GM19193 (cell line): ENCODE results near the gene UQCC2.

Experiments used
- POLR2A ChIP-seq: IDR thresholded peaks from 4 replicates; pipeline ENCODE4 v1.6.1; 2011; ENCODE audit not compliant: insufficient read depth, insufficient read length; ENCODE audit errors: extremely low read depth

UQCC2 gene

DNA sequence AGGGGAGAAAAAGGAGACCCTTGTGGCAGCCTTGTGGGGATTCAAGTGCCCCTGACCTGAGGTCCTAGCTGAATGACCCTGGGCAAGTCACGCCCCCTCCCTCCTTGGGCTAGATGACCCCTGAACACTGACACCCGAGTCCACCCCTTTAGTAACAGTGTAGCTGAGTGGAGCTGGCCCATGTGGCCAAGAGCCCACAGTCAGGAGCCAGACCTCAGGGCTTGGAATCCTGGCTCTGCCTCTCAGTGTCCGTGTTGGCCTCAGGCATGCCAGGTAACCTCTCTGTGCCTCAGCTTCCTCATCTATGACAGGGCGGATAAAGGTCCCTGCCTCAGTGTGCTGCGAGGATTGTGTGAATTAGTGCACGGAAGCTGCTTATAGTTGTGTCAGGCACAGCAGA is 20.9 kb upstream of the UQCC2 start:
- no peak for TF ChIP-seq POLR2A

GRCh38 chr6:33731751-33732282 is 20.3 kb upstream of the UQCC2 start:
- no peak for TF ChIP-seq POLR2A

DNA sequence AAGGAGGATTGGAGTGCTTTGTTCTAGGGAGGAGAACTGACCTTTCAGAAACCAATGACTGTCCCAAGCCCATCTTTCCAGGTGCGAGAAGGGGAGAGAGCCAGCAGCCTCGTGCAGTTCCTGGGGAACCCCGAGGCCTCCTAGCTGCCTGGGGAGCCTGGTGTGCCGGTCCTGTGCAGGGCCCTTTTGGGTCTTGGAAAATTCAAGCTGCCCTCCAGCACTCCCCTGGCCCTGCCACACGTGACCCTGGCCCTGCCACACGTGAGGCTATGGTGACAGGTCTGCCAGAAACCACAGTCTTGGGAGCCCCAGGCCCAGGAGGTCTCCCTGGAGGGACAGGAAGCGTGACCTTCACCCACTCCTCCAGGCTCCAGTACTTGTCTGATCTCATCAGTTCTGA is 19.5 kb upstream of the UQCC2 start:
- TF ChIP-seq POLR2A: no peak

GRCh38 chr6:33730611-33731010 is 19.1 kb upstream of the UQCC2 start:
- no peak for TF ChIP-seq POLR2A

- no peak for TF ChIP-seq POLR2A
Observed at GRCh38 chr6:33729059-33729458, 17.6 kb upstream of the UQCC2 start.

- no peak for TF ChIP-seq POLR2A
Observed at GRCh38 chr6:33728438-33728837, 16.9 kb upstream of the UQCC2 start.

DNA sequence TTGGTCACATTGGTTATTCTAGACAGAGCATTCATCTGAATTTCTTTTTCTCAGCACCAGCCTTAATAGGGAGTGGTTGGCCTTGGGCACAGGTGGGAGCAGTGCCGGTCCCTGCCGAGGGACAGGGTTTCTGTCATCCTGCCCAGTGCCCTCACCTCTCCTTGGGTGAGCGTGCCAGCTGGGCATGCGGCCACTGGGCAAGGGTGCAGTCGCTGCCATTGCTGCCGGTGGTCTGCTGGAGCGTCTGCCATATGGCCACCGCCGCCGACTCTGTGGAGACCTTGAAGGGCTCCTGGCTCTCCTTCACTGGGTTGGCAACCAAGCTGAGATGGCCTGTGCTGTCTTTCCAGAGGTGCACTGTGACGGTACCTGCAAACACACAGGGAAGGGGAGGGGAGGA is 16.4 kb upstream of the UQCC2 start:
- no peak for TF ChIP-seq POLR2A

GRCh38 chr6:33727126-33727525 is 15.6 kb upstream of the UQCC2 start:
- TF ChIP-seq POLR2A: no peak

- no peak for TF ChIP-seq POLR2A
Observed at GRCh38 chr6:33726696-33727095, 15.2 kb upstream of the UQCC2 start.

- no peak for TF ChIP-seq POLR2A
Observed at GRCh38 chr6:33725891-33726673, 14.6 kb upstream of the UQCC2 start.

- no peak for TF ChIP-seq POLR2A
Observed at GRCh38 chr6:33725222-33725621, 13.7 kb upstream of the UQCC2 start.

- TF ChIP-seq POLR2A: no peak
Observed at GRCh38 chr6:33724102-33725023, 12.9 kb upstream of the UQCC2 start.

GRCh38 chr6:33723371-33724085 is 12.0 kb upstream of the UQCC2 start:
- TF ChIP-seq POLR2A: no peak

- no peak for TF ChIP-seq POLR2A
Observed at GRCh38 chr6:33722103-33722623, 10.7 kb upstream of the UQCC2 start.

GRCh38 chr6:33721508-33721907 is 10.0 kb upstream of the UQCC2 start:
- no peak for TF ChIP-seq POLR2A
